DND-41 (cell line): Measurements from ENCODE around the gene TNIK.

Source experiments
- EZH2 ChIP-seq: IDR thresholded peaks from 3 replicates; pipeline ENCODE4 v1.6.1; 2012; ENCODE audit warnings: borderline replicate concordance, low read depth, mild to moderate bottlenecking, moderate library complexity, low read length, inconsistent platforms; ENCODE audit not compliant: severe bottlenecking
- TF ChIP-seq, protein P1 (sequence below): IDR thresholded peaks from 2 replicates; pipeline ENCODE4 v1.5.1; 2012; ENCODE audit warnings: borderline replicate concordance, low read length, moderate library complexity, mild to moderate bottlenecking; ENCODE audit not compliant: poor library complexity, severe bottlenecking; ENCODE audit errors: extremely low read depth

DNA sequence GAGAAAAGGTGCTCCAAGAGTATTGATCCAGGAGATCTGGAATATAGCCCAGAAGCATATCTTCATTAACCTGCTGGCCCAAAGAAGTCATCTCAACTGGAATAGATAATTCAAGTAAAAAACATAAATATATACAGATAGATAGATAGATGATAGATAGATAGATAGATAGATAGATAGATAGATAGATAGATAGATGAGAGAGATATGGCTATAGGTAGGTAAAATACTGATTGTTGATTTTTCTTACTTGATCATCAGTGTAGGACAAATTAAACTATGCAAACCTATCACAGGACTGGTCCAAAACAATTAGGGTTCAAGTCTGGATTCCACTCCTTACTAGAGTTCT lies 83.6 kb downstream of the TNIK start:
- TF ChIP-seq, protein P1, sequence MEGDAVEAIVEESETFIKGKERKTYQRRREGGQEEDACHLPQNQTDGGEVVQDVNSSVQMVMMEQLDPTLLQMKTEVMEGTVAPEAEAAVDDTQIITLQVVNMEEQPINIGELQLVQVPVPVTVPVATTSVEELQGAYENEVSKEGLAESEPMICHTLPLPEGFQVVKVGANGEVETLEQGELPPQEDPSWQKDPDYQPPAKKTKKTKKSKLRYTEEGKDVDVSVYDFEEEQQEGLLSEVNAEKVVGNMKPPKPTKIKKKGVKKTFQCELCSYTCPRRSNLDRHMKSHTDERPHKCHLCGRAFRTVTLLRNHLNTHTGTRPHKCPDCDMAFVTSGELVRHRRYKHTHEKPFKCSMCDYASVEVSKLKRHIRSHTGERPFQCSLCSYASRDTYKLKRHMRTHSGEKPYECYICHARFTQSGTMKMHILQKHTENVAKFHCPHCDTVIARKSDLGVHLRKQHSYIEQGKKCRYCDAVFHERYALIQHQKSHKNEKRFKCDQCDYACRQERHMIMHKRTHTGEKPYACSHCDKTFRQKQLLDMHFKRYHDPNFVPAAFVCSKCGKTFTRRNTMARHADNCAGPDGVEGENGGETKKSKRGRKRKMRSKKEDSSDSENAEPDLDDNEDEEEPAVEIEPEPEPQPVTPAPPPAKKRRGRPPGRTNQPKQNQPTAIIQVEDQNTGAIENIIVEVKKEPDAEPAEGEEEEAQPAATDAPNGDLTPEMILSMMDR, result no peak
- TF ChIP-seq EZH2, result no peak
